NCI-H2029 (cell line): ENCODE measurements around the gene COMT.
"Not testable (repeated sequence)": the region's sequence is repeated elsewhere in the genome, so short reads cannot be mapped to it uniquely, and the experiment has no call there.

Experiments
- DNase-seq: peaks from one replicate; lab custom pipeline; 2025; lab: John Stamatoyannopoulos, UW

The COMT gene

DNA sequence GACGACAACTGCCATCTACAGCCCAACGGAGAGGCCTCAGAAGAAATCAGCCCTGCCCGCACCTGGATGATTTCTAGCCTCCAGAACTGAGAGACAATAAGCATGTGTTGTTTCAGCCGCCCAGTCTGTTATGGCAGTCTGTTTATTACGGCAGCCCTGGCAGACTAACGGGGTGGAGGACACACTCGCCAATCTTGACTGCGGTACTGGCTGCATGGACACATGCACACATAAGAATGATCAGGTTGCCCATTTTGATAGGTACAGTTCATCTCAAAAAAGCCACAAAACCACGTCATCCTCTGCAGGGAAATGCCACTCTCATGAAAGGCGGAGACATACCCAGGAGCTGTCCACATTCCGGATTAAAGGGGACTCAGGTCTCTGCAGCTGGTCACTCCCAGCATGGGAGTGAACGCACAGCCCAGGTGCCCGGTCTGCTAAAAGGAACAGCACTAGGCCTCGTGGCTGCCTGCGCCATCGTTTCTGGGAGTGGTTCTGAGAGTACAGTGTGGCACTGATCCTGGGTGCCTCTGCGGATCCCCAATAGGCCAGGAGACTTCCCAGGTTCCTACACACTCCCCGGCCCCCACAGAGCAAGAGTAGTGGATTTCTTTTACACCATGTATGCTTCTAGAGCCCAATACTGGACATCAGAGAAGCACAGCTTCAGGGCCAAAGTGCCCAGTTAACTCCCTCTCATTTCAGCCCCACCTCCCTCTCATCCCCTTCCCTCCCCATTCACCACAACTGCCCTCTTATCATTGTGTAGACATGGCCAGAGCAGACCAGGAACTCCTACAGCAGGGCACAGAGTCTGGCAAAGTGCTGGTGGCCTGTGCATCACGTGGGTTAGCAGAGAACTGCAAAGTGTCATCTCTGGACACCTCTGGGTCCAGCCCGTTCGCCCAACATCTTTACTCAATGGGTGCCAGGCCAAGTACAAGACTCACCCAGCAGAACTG, 11.7 kb upstream of the COMT start:
- DNase-seq, result no peak

DNA sequence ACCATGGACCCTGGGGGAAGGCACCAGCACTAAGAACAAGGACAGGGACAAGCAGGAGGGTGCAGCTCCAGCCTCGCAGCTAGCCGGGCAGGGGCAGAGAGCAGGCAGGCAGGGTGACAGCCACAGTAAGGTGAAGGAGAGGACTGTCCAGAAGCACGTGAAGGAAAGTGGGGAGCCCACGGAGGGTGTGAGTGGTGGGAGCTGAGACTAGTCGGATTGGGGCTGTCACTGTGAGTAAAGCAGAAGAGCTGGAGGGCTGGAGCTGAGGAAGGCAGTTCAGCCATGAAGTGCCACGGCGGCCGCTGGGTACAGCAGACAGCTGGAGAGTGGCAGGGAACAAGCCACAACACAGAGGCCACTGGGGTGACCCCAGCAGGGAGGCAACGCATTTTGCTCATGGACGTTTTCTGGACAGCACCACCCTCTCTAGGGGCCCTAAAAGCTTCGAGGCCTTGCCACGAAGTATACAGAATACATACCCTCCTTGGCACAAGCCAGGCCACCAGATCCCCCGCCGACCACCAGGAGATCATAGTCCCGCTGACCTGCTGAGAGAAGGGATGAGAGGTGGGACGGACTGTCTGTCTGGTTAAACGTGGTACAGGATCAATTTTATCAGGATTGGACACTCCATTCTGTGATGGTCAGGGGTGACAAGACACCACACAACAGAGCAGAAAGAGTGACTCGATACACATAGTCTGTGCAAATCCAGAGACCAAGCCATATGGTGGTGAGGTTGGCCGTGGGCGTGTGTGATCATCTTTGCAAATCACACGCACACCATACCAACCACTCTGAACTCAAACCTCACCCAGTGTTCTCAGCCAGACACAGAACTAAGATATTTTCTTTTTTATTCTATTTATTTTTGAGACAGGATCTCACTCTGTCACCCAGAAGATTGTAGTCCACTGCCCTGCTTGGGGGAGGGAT, 10.8 kb upstream of the COMT start:
- no peak for DNase-seq

DNA sequence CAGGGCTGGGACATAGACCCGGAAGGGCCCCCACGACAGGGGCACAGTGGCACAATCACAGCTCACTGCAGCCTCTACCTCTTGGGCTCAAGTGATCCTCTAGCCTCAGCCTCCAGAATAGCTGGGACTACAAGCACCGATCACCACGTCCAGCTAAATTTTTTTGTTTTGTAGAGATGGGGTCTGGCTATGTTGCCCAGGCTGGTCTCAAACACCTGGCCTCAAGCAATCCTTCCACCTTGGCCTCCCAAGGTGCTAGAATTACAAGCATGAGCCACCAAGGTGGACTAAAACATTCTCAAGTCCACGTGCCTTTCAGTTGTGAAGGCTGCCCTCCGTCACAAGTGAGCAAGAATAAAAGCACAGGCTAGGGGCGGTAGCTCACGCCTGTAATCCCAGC, 10.1 kb upstream of the COMT start:
- DNase-seq, result no peak

- peak; percentile 80 for DNase-seq
Measured at GRCh38 chr22:19932367-19933206, 9.0 kb upstream of the COMT start.

DNA sequence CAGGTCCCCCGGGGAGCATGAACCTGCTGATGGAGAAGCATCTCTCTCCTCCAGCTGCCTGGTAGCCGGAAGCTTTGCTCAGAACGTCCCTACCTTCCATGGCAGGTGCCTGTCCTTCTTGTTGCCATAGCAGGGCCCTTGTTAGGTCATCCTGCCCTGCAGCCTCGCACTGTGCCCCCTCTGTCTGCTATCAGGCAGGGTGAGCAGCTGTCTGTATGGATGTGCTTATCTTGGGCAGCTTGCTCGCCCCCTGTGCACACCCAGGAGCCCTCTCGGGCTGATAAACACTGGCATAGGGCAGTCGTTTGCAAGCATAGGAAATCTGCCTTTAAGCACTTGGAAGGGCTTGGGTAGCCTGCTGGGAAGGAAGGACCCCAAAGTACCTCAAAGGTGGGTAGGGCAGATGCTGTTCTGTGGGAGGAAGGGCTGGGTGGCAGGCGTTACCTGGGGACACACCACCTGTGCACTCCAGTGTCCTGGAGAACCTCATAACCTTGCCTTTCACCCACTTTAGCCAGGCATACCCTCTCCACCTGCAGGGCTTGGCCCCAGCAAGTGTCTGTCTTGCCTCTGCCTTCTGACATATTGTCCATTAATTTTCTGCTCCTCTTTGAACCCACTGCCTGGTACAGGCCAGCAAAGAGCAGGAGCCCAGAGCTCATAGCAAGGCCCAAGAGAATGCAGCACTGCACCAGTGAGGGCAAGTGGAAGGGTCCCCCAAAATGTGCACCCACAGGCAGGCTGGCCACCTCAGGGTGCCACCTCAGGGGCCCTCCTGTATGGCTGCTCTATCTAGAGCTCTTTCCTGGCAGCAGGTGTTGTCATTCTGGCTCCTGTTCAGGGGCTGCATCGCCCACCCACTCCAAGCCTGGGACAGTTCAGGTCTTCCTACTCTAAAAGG, 8.0 kb upstream of the COMT start:
- DNase-seq, result peak; percentile 57

- not testable (repeated sequence) for DNase-seq
Measured at GRCh38 chr22:19935123-19935718, 6.4 kb upstream of the COMT start.

DNA sequence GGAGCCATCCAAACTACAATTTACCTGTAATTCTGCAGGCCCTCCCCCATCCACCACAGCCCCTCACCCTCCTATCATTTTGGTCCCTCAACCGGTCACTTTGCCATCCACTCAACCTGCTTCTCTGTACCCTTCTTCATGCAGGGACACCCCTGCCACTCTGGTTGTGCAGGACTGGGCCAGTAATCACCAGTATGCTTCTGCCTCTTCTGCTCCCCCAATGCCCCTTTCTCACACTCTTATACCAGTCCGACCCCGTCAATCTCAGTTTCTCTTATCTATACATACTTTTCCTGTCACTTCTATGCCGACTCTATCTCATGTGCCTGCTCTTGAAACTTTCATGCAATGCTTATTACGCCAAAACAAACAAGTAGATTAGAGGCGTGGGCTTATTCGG, 5.1 kb upstream of the COMT start:
- no peak for DNase-seq

DNA sequence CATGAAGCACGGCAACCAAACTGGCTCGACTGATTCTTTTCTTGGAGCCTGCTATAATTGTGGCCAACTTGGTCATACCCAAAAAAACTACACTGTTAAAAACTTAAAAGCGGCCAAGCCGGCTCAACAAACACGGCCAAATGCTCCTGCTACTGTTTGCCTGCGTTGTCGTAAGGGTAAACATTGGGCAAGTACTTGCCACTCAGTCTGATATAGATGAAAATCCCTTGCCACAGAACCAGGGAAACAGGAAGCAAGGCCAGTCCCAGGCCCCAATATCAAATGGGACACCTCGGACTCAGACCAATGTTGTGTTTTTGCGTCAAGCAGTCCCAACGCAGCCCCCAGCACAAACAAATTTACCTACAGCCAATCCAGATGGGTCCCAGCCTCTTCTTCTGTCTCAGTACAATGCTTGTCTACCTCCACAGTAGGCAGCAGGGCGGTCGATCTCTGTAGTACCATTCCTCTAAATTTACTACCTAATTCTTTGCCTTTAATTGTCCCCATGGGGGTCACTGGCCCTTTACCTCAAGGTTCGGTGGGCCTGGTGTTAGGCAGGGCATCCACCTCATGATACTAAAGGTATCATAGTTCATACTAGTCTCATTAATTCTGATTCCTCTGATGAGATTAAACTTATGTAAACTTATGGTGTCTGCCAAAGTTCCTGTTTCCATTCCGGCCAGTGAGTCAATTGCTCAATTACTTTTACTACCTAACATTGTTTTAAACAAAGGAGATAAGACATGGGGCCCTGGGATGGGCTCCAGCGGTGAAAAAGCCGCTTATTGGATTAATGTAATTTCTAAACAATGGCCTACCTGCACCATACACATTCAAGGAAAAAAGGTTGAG, 3.7 kb upstream of the COMT start:
- no peak for DNase-seq

DNA sequence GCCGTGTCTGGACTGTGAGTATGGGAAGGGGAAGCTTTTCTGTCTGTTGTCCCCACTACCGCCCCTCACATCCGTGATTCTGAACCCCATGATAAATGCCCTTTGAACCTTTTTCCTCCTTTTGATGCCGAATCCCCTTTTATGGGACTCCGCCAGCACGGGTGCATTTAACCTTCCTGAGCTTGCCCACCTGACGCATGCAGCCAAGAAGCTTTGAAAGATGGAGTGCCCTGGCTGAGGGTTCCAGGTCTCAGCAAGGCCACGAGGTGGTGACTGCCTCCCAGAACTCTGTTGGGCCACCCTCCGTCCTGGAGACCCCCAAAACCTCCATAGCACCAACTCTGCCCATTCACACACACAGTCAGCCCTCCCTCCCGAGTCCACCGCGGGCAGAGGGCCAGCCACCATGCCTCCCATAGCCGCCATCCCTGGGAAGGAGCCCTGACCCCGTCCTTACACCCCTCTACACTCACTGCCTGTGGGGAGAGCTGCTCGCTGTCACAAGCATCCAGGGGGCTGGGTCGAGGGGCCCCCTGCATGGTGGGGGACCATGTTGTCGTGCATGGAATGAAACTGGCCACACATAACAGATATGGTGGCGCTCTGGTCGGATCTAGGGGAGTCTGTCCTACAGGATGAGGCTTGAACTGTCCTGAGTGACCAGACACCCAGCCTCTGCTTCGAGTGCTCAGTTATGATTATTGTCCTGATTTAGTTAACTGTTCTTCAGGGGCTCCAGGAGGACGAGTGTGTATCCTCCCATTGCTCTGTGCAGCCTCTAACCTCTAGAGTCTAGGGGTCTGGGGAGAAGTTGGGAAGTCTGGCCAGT, 822 bp upstream of the COMT start:
- DNase-seq, result no peak

DNA sequence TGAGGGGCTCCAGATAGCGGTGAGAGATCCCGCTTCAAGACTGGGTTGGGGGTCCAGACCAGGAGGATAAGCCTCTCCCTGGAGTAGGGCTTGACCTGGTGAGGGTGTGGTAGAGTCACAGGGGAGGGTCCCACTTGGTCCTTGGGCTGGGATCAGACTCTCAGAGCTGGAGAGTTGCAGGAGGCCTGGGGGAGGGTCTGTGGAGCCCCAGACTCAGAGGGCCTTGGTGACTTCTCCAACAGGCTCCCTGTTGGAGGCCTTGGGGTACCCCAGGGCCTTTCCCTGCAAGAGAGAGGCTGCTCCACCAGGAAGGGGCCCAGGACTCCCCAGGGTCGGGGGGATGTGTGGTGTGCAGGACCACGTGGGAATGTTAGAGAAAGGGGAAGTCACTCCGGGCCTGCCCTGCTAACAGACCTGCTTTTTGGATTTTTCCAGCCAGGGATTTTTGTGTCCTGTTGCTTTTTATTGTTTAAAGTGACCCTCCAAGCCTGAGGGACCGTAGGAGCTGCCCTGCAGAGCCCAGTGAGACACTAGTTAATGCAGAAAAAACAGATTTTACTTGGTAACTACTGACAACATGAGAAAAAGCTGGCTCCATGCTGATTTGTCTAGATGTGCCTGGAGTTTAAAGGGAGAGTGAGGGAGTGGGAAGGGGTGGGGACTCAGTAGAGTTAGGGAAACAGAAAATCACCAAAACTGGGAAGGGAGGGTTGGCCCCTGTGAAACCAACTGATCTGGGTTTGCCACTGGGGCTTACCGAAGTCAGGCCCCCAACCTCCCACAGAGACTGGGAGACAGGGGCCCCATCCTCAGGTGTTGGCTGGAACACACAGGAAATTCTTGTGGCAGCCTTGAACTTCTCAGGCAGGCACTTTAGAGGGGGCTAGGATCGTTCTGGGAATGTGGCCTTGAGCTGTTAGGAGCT, 847 bp downstream of the COMT start:
- DNase-seq, result no peak

DNA sequence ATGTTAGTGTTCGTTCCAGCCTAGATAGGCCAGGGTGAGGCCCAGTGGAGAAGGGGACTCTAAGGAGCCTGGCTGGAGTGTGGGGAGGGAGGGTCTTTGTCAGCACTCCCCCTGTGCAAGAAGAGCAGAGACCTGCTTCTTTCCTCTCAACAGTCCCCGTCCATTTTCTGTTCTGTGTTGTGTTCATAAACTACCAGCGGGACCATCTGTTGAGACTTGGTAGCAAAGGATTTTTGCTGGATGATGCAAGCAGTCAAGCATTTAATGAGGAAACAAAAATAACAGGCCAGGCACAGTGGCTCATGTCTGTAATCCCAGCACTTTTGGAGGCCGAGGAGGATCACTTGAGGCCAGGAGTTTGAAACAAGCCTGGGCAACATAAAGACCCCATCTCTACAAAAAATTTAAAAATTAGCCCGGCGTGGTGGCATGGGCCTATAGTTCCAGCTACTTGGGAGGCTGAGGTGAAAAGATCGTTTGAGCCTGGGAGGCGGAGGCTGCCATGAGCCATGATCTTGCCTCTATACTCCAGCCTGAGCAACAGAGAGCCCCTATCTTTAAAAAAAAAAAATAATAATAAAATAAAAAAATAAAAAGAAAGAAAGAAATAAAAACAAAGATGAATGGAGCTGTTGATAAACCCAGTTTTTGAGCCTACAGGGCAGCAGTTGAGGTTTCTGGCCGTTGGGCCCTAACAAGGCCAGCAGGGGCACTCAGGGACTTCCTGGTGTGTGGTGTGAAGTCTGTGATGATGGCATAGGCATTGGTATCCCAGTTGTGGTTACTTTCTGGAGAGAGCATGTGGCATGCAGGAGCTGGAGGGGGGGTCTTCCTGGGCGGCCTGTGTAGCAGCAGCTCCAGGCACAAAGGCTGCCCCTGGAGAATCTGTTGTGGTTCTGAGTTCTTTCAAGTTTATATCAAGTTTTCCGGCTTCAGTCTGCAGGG, 1.8 kb downstream of the COMT start:
- no peak for DNase-seq

GRCh38 chr22:19948057-19948760, 6.6 kb downstream of the COMT start:
- DNase-seq, result no peak

DNA sequence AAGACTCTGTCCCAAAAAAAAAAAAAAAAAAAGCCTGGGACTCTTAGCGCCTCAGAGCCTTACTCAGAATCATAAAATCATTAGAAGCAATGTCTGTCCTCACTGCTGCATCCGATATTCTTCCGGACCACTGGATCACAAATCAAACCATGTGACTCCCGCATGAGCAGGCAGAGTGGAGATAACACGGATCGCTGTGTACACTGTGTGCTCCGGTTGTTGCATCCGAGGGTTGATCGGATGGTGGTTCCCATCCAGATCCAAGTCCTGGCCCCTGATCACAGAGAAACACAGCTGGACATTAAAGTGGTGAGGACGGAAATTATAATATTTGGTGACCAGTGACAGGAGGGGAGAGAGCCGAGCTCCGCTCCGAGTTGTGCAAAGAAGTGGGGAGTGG, 9.8 kb downstream of the COMT start:
- no peak for DNase-seq

DNA sequence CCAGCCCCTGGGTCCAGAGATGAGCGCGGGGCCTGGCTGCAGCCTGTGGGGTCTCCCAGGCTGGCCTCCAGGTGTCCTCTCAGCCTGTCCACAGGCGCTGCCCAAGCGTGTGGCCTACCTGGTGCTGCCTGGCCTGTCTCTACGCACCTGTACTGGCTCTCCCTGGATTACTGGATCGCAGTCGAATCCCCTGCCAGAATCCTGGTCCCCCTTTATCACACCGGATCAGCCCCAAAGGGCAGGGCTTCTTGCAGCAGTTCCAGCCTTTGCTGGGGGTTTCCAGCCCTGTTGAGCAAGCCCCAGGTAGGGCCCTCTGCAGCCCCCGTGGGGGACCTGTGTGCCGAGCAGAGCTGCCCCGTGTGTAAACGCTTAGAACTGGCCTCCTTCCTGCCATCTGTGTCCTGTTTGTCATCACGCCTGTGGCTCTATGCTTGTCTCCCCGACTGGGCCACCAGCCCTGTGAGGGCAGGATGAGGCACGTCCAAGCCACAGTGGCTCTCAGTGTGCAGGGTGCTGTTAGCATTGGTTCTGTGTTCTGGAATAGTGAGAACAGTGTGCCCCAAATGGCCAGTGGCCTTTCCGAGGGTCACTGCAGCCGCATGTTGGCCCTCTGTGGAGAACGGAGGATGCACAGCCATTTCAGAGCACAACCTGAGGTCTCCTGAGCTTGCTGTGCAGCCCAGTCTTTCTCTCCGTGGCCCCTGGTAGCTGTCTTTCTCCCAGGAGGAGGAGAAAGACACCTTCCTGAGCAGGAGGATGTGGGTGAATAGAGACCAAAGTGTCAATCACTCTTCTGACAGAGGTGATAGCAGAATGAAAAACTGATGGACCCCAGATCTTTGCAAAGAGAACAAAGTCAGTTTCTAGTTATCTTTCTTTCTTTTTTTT, 13.9 kb downstream of the COMT start:
- no peak for DNase-seq

DNA sequence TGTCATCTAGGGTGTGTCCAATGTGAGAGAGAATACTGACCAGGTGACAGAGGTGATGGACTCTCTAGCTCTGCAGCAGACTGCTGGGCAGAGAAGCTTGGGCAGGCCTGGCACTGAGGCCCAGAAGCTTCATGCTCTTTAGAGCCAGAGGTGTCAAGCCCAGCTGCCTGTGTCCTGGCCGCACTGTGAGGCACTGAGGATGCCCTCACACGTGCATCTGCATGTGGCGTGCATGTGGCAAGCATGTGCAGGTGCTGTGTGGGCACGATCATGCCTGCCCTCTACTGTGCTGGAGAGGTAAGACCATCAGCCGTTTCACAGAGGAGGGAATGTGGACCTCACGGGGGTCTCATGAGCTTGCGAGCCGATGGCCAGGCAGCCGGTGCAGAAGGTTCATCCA, 15.9 kb downstream of the COMT start:
- DNase-seq, result no peak
